GM12878 (cell line): ENCODE data around the gene SLC11A2.

Experiments used
- BMI1 ChIP-seq: fragments of 450-650 bp; IDR thresholded peaks from 2 replicates; pipeline ENCODE4 v1.6.1; 2016; ENCODE audit warnings: mild to moderate bottlenecking, moderate library complexity, borderline replicate concordance
- EZH2 ChIP-seq: IDR thresholded peaks from 2 replicates; pipeline ENCODE4 v1.6.1; 2012; ENCODE audit warnings: low read depth, mild to moderate bottlenecking, control low read depth, inconsistent platforms, low read length, borderline replicate concordance; ENCODE audit not compliant: control insufficient read depth
- HDAC6 ChIP-seq: fragments of 200-600 bp; sonication (generic); IDR thresholded peaks from one replicate; pipeline ENCODE4 v1.8.0; 2017; ENCODE audit warnings: antibody characterized with exemption; ENCODE audit not compliant: unreplicated experiment
- MEF2A ChIP-seq: IDR thresholded peaks from 2 replicates; pipeline ENCODE4 v1.6.1; 2011; ENCODE audit warnings: low read depth, mild to moderate bottlenecking, low read length, moderate library complexity; ENCODE audit not compliant: insufficient read depth
- MTA3 ChIP-seq: IDR thresholded peaks from 2 replicates; pipeline ENCODE4 v1.6.1; 2012; ENCODE audit warnings: low read length, inconsistent platforms, borderline replicate concordance
- POLR2A ChIP-seq: IDR thresholded peaks from 2 replicates; pipeline ENCODE4 v1.6.1; 2011; ENCODE audit warnings: low read depth, mild to moderate bottlenecking, low read length
- RAD51 ChIP-seq: fragments of 450-650 bp; IDR thresholded peaks from 2 replicates; pipeline ENCODE4 v1.6.1; 2016; ENCODE audit warnings: moderate library complexity, mild to moderate bottlenecking, inconsistent platforms
- SP1 ChIP-seq: IDR thresholded peaks from one replicate; pipeline ENCODE4 v1.6.1; 2011; ENCODE audit warnings: low read depth, low read length
- TAF1 ChIP-seq: IDR thresholded peaks from 2 replicates; pipeline ENCODE4 v1.6.1; 2011; ENCODE audit warnings: mild to moderate bottlenecking, low read depth, low read length, borderline replicate concordance
- ZZZ3 ChIP-seq: IDR thresholded peaks from 2 replicates; pipeline ENCODE4 v1.6.1; 2011; ENCODE audit warnings: low read depth; ENCODE audit not compliant: control insufficient read depth, insufficient read length
- TF ChIP-seq, protein P1 (sequence below): fragments of 450-650 bp; IDR thresholded peaks from 2 replicates; pipeline ENCODE4 v1.6.1; 2018; ENCODE audit warnings: borderline replicate concordance, mild to moderate bottlenecking; ENCODE audit not compliant: partially characterized antibody
- TF ChIP-seq, protein P2 (sequence below), 3 experiments: IDR thresholded peaks in 2 of 3; conservative IDR thresholded peaks in 1 of 3; 2 replicates each; pipeline ENCODE4 v1.5.1; 2011; ENCODE audit warnings: low read depth in 3 of 3, low read length in 3 of 3, mild to moderate bottlenecking in 3 of 3, control low read depth in 2 of 3, moderate library complexity in 2 of 3, inconsistent platforms in 1 of 3, mixed read lengths in 1 of 3; ENCODE audit not compliant: control insufficient read depth in 2 of 3, insufficient read depth in 1 of 3; ENCODE audit errors: extremely low read depth in 1 of 3

DNA sequence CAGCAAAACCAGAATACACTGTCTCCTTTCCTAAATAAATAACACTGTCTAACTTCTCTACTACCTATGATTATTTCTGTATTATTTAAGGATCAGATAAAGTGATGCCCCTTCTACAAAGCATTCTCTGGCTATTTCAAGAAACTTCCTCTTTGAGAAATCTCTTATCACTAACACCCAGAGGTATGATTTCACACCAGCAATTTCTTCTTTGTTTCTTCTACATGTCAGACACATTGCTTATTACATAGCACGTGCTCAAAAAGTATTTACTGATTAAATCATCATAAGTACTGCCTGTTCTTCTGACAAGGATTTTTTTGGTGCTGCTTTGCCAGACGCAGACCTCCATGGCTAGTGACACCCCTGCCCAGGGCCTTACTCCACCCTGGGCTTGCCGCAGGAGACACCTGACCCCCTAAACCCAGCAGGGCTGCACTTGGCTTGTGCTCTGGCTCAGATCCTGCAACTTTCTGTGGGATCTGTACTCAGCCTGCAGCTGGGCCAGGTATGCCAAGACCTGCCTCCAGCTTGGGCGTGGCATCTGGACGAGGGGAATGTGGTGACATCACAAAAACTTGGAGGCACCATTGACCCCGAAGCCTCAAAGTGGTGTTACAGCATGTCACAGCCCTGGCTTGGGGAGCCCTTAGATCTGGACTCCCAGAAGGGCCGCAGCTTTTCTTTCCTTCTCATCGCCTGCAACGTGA, 89.2 kb downstream of the SLC11A2 start:
- no peak for TF ChIP-seq SP1
- TF ChIP-seq, protein P1, sequence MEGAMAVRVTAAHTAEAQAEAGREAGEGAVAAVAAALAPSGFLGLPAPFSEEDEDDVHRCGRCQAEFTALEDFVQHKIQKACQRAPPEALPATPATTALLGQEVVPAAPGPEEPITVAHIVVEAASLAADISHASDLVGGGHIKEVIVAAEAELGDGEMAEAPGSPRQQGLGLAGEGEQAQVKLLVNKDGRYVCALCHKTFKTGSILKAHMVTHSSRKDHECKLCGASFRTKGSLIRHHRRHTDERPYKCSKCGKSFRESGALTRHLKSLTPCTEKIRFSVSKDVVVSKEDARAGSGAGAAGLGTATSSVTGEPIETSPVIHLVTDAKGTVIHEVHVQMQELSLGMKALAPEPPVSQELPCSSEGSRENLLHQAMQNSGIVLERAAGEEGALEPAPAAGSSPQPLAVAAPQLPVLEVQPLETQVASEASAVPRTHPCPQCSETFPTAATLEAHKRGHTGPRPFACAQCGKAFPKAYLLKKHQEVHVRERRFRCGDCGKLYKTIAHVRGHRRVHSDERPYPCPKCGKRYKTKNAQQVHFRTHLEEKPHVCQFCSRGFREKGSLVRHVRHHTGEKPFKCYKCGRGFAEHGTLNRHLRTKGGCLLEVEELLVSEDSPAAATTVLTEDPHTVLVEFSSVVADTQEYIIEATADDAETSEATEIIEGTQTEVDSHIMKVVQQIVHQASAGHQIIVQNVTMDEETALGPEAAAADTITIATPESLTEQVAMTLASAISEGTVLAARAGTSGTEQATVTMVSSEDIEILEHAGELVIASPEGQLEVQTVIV: no peak
- no peak for TF ChIP-seq MEF2A
- TF ChIP-seq, protein P2, sequence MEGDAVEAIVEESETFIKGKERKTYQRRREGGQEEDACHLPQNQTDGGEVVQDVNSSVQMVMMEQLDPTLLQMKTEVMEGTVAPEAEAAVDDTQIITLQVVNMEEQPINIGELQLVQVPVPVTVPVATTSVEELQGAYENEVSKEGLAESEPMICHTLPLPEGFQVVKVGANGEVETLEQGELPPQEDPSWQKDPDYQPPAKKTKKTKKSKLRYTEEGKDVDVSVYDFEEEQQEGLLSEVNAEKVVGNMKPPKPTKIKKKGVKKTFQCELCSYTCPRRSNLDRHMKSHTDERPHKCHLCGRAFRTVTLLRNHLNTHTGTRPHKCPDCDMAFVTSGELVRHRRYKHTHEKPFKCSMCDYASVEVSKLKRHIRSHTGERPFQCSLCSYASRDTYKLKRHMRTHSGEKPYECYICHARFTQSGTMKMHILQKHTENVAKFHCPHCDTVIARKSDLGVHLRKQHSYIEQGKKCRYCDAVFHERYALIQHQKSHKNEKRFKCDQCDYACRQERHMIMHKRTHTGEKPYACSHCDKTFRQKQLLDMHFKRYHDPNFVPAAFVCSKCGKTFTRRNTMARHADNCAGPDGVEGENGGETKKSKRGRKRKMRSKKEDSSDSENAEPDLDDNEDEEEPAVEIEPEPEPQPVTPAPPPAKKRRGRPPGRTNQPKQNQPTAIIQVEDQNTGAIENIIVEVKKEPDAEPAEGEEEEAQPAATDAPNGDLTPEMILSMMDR (IDR thresholded peaks at IDR 0.05 in 2 of 3, conservative IDR thresholded peaks at IDR 0.05 in 1 of 3; ENCODE audit: control insufficient read depth in 2 of 3, extremely low read depth in 1 of 3, insufficient read depth in 1 of 3, low read depth in 3 of 3, low read length in 3 of 3): no peak
- TF ChIP-seq ZZZ3: no peak
- TF ChIP-seq RAD51: no peak
- TF ChIP-seq POLR2A: no peak
- no peak for TF ChIP-seq BMI1
- TF ChIP-seq MTA3: no peak
- TF ChIP-seq EZH2: no peak
- TF ChIP-seq HDAC6: no peak
- TF ChIP-seq TAF1: no peak
